ENCODE results near the gene ISCU.

ISCU gene

GRCh38 chr12:108604208-108604941 lies 42.0 kb downstream of the ISCU start:
- DNase-seq (ENCODE audit: low read depth): no peak
- no peak for TF ChIP-seq CTCF (conservative IDR thresholded peaks at IDR 0.05; ENCODE audit: low read depth, low read length)

GRCh38 chr12:108605000-108605689 lies 42.7 kb downstream of the ISCU start:
- peak; percentile 50 for DNase-seq (ENCODE audit: low read depth)
- no peak for TF ChIP-seq CTCF (conservative IDR thresholded peaks at IDR 0.05; ENCODE audit: low read depth, low read length)
- H3K4me3 ChIP-seq (ENCODE audit: low read depth, low read length): no peak overlapping the region

More at GRCh38 chr12:108604208-108604941, 42.0 kb downstream of the ISCU start:
- H3K4me3 ChIP-seq (ENCODE audit: low read depth, low read length): no peak overlapping the region

GRCh38 chr12:108605690-108606406 lies 43.5 kb downstream of the ISCU start:
- DNase-seq (ENCODE audit: low read depth): no peak
- no peak overlapping the region for H3K4me3 ChIP-seq (ENCODE audit: low read depth, low read length)
- no peak for TF ChIP-seq CTCF (conservative IDR thresholded peaks at IDR 0.05; ENCODE audit: low read depth, low read length)

GRCh38 chr12:108606492-108606891 lies 44.1 kb downstream of the ISCU start:
- H3K4me3 ChIP-seq (ENCODE audit: low read depth, low read length): no peak overlapping the region
- no peak for DNase-seq (ENCODE audit: low read depth)
- TF ChIP-seq CTCF (conservative IDR thresholded peaks at IDR 0.05; ENCODE audit: low read depth, low read length): no peak

- TF ChIP-seq CTCF (conservative IDR thresholded peaks at IDR 0.05; ENCODE audit: low read depth, low read length): no peak
- no peak for DNase-seq (ENCODE audit: low read depth)
- no peak overlapping the region for H3K4me3 ChIP-seq (ENCODE audit: low read depth, low read length)
Observed at GRCh38 chr12:108607981-108608600, 45.7 kb downstream of the ISCU start.

- no peak overlapping the region for H3K4me3 ChIP-seq (ENCODE audit: low read depth, low read length)
- no peak for TF ChIP-seq CTCF (conservative IDR thresholded peaks at IDR 0.05; ENCODE audit: low read depth, low read length)
- no peak for DNase-seq (ENCODE audit: low read depth)
Observed at GRCh38 chr12:108608616-108609015, 46.2 kb downstream of the ISCU start.

Data from choroid plexus epithelial cell (primary cell).